NT2/D1 (cell line): ENCODE results near the gene TTC9C.

ENCODE experiments used
- YY1 ChIP-seq: IDR thresholded peaks from 2 replicates; pipeline ENCODE4 v1.6.1; 2011; ENCODE audit not compliant: insufficient read length, insufficient read depth
- ZNF274 ChIP-seq: IDR thresholded peaks from 2 replicates; pipeline ENCODE4 v1.6.1; 2011; ENCODE audit warnings: mild to moderate bottlenecking, low read depth, low read length

- TF ChIP-seq ZNF274 (no peak), YY1 (no peak)
Measured at GRCh38 chr11:62770778-62771143, 42.5 kb downstream of the TTC9C start.
